ENCODE data around the gene IKZF4. TPM values are rescaled to one million over a fixed set of nuclear protein-coding genes. Genes with fewer than 3 reads are reported as not detected.

IKZF4 gene
- total RNA-seq, 6 experiments from 2014 or later: 0.99 to 2.6 (median 2.3) TPM

DNA sequence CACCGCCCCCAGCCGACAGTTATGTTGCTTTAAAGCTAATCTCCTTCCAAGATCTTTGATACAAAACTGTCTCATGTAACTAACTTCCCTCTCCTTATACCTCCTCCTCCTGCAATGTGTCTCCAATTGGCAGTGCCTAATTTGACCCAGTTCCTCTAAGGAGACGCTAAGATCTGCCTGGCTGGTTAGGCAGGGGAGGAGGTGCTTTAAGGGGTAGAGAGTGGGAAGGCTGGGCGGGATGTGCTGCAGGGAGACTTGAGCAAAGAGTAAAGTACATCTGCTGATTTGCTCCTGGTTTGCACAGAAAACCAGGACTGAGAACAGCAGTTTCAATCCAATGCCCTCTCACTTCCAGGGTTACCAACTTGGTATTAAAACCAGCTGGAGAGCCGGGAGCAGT, 7.4 kb upstream of the IKZF4 start:
- intact Hi-C loops (cut with DNase I): no loop called here
- no peak for TF ChIP-seq POLR2A (IDR thresholded peaks at IDR 0.05)
- no peak for TF ChIP-seq CTCF (IDR thresholded peaks at IDR 0.05)
- Histone ChIP-seq H3K27me3 (no peaks in the 10 kb centered on the region), H3K27ac (peak overlapping the region in 1 of 3 donors; percentile 36), H3K36me3 (no peaks in the 10 kb centered on the region), H3K4me1 (peaks cover 0 to 38% (median 5%) of the 10 kb centered on the region in 4 donors), H3K9me3 (no peaks in the 10 kb centered on the region), H3K4me3 (no peak overlapping the region)
- DNase-seq (no peak), ATAC-seq (peak; percentile 41 to 61 (median 50))
- WGBS (ENCODE audit: insufficient coverage, low coverage, low lambda C conversion rate, missing lambda C conversion rate): 57% methylated on average over 5 of the region's 5 CpGs

- H3K4me3 ChIP-seq: no peak overlapping the region
- H3K9me3 ChIP-seq: no peaks in the 10 kb centered on the region
- peak overlapping the region in 1 of 3 donors; percentile 36 for H3K27ac ChIP-seq
- intact Hi-C loops (cut with DNase I): no loop called here
- DNase-seq (no peak), ATAC-seq (peak in 1 of 4 donors; percentile 20)
- 17% methylated on average over 1 of the region's 2 CpGs for WGBS (ENCODE audit: insufficient coverage, low coverage, low lambda C conversion rate, missing lambda C conversion rate)
- TF ChIP-seq CTCF (IDR thresholded peaks at IDR 0.05) (no peak), POLR2A (IDR thresholded peaks at IDR 0.05) (no peak)
- H3K27me3 ChIP-seq: no peaks in the 10 kb centered on the region
- H3K4me1 ChIP-seq: peaks cover 0 to 38% (median 5%) of the 10 kb centered on the region in 4 donors
- no peaks in the 10 kb centered on the region for H3K36me3 ChIP-seq
These were observed 6.6 kb upstream of the IKZF4 start for GRCh38 chr12:56014205-56014604.

- Histone ChIP-seq H3K4me3 (no peak overlapping the region), H3K27ac (no peak overlapping the region), H3K4me1 (peaks cover 0 to 26% (median 5%) of the 10 kb centered on the region in 4 donors), H3K9me3 (no peaks in the 10 kb centered on the region), H3K27me3 (no peaks in the 10 kb centered on the region), H3K36me3 (no peaks in the 10 kb centered on the region)
- TF ChIP-seq CTCF (IDR thresholded peaks at IDR 0.05) (no peak), POLR2A (IDR thresholded peaks at IDR 0.05) (no peak)
- 91% methylated on average over 4 of the region's 4 CpGs for WGBS (ENCODE audit: insufficient coverage, low coverage, low lambda C conversion rate, missing lambda C conversion rate)
- intact Hi-C loops (cut with DNase I): no loop called here
- DNase-seq (no peak), ATAC-seq (no peak)
These were observed 3.7 kb upstream of the IKZF4 start for GRCh38 chr12:56017181-56017580.

DNA sequence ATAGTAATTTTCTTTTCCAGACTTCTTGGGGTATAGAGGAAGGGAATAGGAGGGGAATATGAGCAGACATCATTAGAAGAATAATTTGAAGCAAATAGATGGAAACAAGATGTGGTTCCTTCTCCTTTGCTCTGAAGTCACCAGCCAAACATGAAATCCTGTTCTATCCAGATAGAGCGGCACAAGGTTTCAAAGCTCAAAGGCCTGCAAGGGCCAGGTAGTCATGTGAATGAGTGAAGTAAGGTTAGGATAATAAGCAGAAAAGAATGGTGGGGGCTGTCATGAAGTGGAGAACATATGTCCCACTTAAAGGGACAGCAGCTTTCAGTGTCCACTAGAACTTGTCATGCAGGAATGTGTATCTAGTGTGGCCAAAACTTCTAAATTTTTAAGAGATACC, 2.5 kb upstream of the IKZF4 start:
- ATAC-seq: no peak
- Histone ChIP-seq H3K4me3 (no peak overlapping the region), H3K27ac (no peak overlapping the region), H3K9me3 (no peaks in the 10 kb centered on the region), H3K27me3 (no peaks in the 10 kb centered on the region), H3K36me3 (no peaks in the 10 kb centered on the region), H3K4me1 (peaks cover 0 to 20% (median 5%) of the 10 kb centered on the region in 4 donors)
- intact Hi-C loops (cut with DNase I): no loop called here
- WGBS (ENCODE audit: insufficient coverage, low coverage, low lambda C conversion rate, missing lambda C conversion rate): 80% methylated on average over 1 of the region's 1 CpG
- no peak for DNase-seq
- no peak for TF ChIP-seq POLR2A (IDR thresholded peaks at IDR 0.05)
- no peak for TF ChIP-seq CTCF (IDR thresholded peaks at IDR 0.05)
